Epithelial cell of esophagus (primary cell): ENCODE data around the gene KIAA1614.

Source experiments
- DNase-seq: peaks from one replicate; pipeline ENCODE4 v3.0.0; 2010; ENCODE audit warnings: low read depth
- H3K4me3 ChIP-seq: 2 replicates; pipeline ENCODE4 v1.5.1; 2011; ENCODE audit warnings: mild to moderate bottlenecking, low read length, control low read depth
- TF ChIP-seq, protein P1 (sequence below): IDR thresholded peaks from 2 replicates; pipeline ENCODE4 v1.5.1; 2011; ENCODE audit warnings: low read depth, mild to moderate bottlenecking, low read length, control low read depth, inconsistent platforms; ENCODE audit not compliant: insufficient read depth; ENCODE audit errors: missing control alignments

The KIAA1614 gene

DNA sequence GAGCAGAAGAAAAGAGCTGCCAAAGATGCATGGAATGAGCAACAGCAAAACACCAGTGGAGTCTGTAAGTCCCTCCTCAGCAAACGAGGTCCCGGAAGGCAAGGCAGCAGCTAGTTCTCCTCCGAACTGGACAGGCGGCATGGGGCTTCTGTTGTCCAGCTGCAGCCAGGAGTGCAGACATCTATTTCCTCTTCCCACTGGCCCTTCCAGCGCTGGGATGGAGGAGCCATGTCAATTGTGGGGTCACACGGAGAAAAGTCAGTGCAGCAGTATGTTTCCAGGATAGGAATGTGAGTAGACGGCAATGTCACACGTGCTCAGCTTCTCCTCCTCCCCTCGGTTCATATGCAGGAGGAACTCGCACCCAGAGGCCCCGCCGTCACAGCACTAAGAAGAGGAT, 63.5 kb downstream of the KIAA1614 start:
- TF ChIP-seq, protein P1, sequence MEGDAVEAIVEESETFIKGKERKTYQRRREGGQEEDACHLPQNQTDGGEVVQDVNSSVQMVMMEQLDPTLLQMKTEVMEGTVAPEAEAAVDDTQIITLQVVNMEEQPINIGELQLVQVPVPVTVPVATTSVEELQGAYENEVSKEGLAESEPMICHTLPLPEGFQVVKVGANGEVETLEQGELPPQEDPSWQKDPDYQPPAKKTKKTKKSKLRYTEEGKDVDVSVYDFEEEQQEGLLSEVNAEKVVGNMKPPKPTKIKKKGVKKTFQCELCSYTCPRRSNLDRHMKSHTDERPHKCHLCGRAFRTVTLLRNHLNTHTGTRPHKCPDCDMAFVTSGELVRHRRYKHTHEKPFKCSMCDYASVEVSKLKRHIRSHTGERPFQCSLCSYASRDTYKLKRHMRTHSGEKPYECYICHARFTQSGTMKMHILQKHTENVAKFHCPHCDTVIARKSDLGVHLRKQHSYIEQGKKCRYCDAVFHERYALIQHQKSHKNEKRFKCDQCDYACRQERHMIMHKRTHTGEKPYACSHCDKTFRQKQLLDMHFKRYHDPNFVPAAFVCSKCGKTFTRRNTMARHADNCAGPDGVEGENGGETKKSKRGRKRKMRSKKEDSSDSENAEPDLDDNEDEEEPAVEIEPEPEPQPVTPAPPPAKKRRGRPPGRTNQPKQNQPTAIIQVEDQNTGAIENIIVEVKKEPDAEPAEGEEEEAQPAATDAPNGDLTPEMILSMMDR: no peak
- no peak for DNase-seq
- H3K4me3 ChIP-seq: no peak overlapping the region

DNA sequence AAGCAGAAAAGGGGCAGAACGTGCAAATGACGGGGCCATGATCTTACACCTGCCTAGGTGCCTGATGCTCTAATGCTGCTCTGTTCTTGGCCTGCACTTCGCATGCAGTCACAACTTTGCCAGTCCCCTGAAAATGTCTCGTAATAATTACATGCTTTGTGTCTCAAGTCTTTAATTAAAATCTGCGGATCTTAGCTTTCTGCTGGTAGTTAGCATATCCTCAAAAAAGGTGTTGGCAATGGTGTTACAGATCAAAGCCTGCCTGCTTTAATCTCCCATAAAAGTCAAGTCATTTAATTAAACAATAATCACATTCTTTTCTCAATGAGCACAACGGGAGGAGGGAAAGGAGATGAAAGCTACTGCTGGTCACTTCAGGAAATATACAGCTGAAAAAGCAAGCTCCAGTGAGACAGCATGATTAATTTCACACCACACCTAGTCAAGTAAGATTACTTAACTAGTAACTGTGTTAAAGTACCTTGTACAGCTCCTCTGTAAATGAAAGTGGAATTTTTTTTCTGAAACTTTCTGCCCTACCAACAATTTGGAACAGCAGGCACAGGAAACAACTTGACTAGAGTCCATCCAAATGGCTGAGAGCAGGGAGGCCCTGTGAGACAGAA, 64.1 kb downstream of the KIAA1614 start:
- peak; percentile 36 for DNase-seq
- H3K4me3 ChIP-seq: no peak overlapping the region
- TF ChIP-seq, protein P1: no peak

GRCh38 chr1:180981596-180982387, 69.1 kb downstream of the KIAA1614 start:
- no peak for DNase-seq
- H3K4me3 ChIP-seq: no peak overlapping the region
- TF ChIP-seq, protein P1: no peak

GRCh38 chr1:180982422-180982821, 69.7 kb downstream of the KIAA1614 start:
- H3K4me3 ChIP-seq: no peak overlapping the region
- TF ChIP-seq, protein P1: no peak
- DNase-seq: no peak

DNA sequence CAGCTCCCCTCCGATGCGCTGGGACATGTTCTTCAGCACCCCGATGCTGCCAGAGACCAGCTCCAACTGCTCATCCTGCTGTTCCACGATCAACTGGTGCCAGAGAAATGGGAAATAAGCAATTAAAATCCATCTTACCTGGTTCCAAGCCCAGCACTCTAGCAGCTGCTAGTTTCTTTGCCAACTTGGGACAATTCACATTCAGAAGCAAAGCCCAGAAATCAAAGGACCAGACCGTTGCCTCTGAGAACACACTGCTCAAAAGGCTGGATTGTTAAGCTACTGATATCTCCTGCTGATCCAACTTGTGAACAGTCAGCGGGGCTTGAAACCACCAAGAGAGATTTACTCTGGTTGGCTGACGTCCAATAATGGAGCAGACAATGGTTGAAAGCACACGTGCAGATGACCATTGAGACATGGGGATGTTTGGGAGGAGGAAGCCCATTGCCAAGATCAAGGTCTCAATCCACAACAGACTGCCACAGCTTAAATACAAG, 75.6 kb downstream of the KIAA1614 start:
- TF ChIP-seq, protein P1: no peak
- no peak for DNase-seq
- no peak overlapping the region for H3K4me3 ChIP-seq

DNA sequence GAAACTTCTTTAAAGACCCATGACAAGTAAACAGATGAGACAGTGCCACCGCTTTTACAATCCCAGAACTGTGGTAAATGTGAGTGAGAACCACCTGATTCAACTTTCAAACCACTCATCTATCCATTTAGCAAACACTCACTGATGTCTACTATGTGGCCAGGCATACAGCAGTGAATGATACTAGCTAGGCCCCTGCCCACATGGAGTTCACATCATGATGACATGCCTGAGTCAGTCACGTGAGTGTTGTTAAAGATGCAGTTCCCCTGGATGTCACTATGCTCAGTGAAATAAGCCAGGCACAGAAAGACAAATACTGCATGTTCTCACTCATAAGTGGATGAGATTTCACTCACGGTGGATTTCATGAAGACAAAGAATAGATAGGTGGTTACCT, 81.6 kb downstream of the KIAA1614 start:
- no peak overlapping the region for H3K4me3 ChIP-seq
- TF ChIP-seq, protein P1: no peak
- peak; percentile 18 for DNase-seq
